Epithelial cell of esophagus (primary cell): ENCODE data around the gene ANKRD60.

ENCODE experiments used
- DNase-seq: peaks from one replicate; pipeline ENCODE4 v3.0.0; 2010; ENCODE audit warnings: low read depth
- H3K4me3 ChIP-seq: 2 replicates; pipeline ENCODE4 v1.5.1; 2011; ENCODE audit warnings: mild to moderate bottlenecking, low read length, control low read depth
- CTCF ChIP-seq: IDR thresholded peaks from 2 replicates; pipeline ENCODE4 v1.5.1; 2011; ENCODE audit warnings: low read depth, mild to moderate bottlenecking, low read length, control low read depth, inconsistent platforms; ENCODE audit not compliant: insufficient read depth; ENCODE audit errors: missing control alignments

The ANKRD60 gene

GRCh38 chr20:58184984-58185383 is 43.5 kb downstream of the ANKRD60 start:
- TF ChIP-seq CTCF = no peak
- DNase-seq = no peak
- no peak overlapping the region for H3K4me3 ChIP-seq

GRCh38 chr20:58184063-58184462 is 44.4 kb downstream of the ANKRD60 start:
- DNase-seq = no peak
- no peak for TF ChIP-seq CTCF
- no peak overlapping the region for H3K4me3 ChIP-seq

- DNase-seq = no peak
- no peak overlapping the region for H3K4me3 ChIP-seq
- no peak for TF ChIP-seq CTCF
Observed at GRCh38 chr20:58182521-58183140, 45.8 kb downstream of the ANKRD60 start.

GRCh38 chr20:58179432-58180099 is 48.9 kb downstream of the ANKRD60 start:
- TF ChIP-seq CTCF = peak; percentile 58
- H3K4me3 ChIP-seq = no peak overlapping the region
- DNase-seq = peak; percentile 18

GRCh38 chr20:58179083-58179431 is 49.4 kb downstream of the ANKRD60 start:
- no peak for DNase-seq
- H3K4me3 ChIP-seq = no peak overlapping the region
- no peak for TF ChIP-seq CTCF

- no peak overlapping the region for H3K4me3 ChIP-seq
- no peak for DNase-seq
- TF ChIP-seq CTCF = no peak
Observed at GRCh38 chr20:58177799-58178198, 50.7 kb downstream of the ANKRD60 start.

GRCh38 chr20:58175836-58176235 is 52.6 kb downstream of the ANKRD60 start:
- no peak overlapping the region for H3K4me3 ChIP-seq
- TF ChIP-seq CTCF = no peak
- DNase-seq = no peak
